ENCODE results near the gene GRAMD1B.
A peak's percentile ranks its signal among the peaks of the same experiment; 100 is the strongest.

GRAMD1B gene

GRCh38 chr11:123421589-123421988 lies 8.5 kb upstream of the GRAMD1B start:
- DNase-seq (ENCODE audit: low read depth): no peak
- H3K4me3 ChIP-seq (replicated peaks; ENCODE audit: low read depth, low read length): no peak overlapping the region
- TF ChIP-seq, protein P1, sequence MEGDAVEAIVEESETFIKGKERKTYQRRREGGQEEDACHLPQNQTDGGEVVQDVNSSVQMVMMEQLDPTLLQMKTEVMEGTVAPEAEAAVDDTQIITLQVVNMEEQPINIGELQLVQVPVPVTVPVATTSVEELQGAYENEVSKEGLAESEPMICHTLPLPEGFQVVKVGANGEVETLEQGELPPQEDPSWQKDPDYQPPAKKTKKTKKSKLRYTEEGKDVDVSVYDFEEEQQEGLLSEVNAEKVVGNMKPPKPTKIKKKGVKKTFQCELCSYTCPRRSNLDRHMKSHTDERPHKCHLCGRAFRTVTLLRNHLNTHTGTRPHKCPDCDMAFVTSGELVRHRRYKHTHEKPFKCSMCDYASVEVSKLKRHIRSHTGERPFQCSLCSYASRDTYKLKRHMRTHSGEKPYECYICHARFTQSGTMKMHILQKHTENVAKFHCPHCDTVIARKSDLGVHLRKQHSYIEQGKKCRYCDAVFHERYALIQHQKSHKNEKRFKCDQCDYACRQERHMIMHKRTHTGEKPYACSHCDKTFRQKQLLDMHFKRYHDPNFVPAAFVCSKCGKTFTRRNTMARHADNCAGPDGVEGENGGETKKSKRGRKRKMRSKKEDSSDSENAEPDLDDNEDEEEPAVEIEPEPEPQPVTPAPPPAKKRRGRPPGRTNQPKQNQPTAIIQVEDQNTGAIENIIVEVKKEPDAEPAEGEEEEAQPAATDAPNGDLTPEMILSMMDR (IDR thresholded peaks at IDR 0.05; ENCODE audit: low read length, missing control alignments): no peak

DNA sequence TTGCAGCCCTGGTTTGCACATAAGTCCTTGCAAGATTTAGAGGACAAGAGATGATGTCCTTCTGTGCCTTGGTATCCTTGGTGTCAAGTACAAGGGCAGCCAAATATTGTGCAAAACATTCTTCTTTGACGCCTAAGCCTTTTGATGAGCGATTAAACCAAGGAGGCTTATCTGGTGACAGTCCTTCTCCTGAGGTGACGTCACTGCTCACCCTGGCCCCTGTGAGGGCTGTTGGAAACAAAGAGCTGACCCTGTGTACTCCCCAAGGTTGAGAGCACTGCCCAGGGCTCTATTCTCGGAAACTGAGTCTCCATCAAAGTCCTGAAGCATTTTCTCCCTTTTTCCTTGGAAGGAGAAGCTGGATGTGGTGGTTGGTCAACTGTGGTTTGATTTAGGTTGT lies 4.7 kb upstream of the GRAMD1B start:
- TF ChIP-seq, protein P1 (IDR thresholded peaks at IDR 0.05; ENCODE audit: low read length, missing control alignments): no peak
- DNase-seq (ENCODE audit: low read depth): no peak
- no peak overlapping the region for H3K4me3 ChIP-seq (replicated peaks; ENCODE audit: low read depth, low read length)

- no peak for DNase-seq (ENCODE audit: low read depth)
- TF ChIP-seq, protein P1 (IDR thresholded peaks at IDR 0.05; ENCODE audit: low read length, missing control alignments): no peak
- no peak overlapping the region for H3K4me3 ChIP-seq (replicated peaks; ENCODE audit: low read depth, low read length)
These were observed 3.3 kb upstream of the GRAMD1B start for GRCh38 chr11:123426789-123427188.

- no peak overlapping the region for H3K4me3 ChIP-seq (replicated peaks; ENCODE audit: low read depth, low read length)
- TF ChIP-seq, protein P1 (IDR thresholded peaks at IDR 0.05; ENCODE audit: low read length, missing control alignments): no peak
- DNase-seq (ENCODE audit: low read depth): no peak
These were observed 2.7 kb upstream of the GRAMD1B start for GRCh38 chr11:123427405-123427804.

- peak; percentile 53 for DNase-seq (ENCODE audit: low read depth)
- TF ChIP-seq, protein P1 (IDR thresholded peaks at IDR 0.05; ENCODE audit: low read length, missing control alignments): no peak
- no peak overlapping the region for H3K4me3 ChIP-seq (replicated peaks; ENCODE audit: low read depth, low read length)
These were observed 1.9 kb upstream of the GRAMD1B start for GRCh38 chr11:123428116-123428715.

- peak overlapping the region; percentile 77 for H3K4me3 ChIP-seq (replicated peaks; ENCODE audit: low read depth, low read length)
- TF ChIP-seq, protein P1 (IDR thresholded peaks at IDR 0.05; ENCODE audit: low read length, missing control alignments): no peak
These were observed 733 bp upstream of the GRAMD1B start for GRCh38 chr11:123429336-123429735.

More at GRCh38 chr11:123429336-123429735, 733 bp upstream of the GRAMD1B start:
- DNase-seq (ENCODE audit: low read depth): no peak
